Sciatic nerve (tissue), 2 donors: Measurements from ENCODE around the gene CFDP1. TPM values are rescaled to one million over a fixed set of nuclear protein-coding genes. Genes with fewer than 3 reads are reported as not detected.
"Not testable (repeated sequence)": the region's sequence is repeated elsewhere in the genome, so short reads cannot be mapped to it uniquely, and the experiment has no call there.

ENCODE experiments used
- ATAC-seq: fragments of 200-7000 bp; cut with Tn5 transposase; one replicate; pipeline ENCODE4 v1.9.1; 2020; ENCODE audit warnings: mild to moderate bottlenecking, moderate library complexity
- DNase-seq: peaks from one replicate; pipeline ENCODE4 v3.0.0-alpha.2; 2020; ENCODE audit warnings: low spot score
- intact Hi-C: fragments of 100-400 bp; cut with DNase I; formaldehyde crosslinking; loops from one replicate; pipeline ENCODE4 v1.14.2; 2022
- total RNA-seq: library from RNA; stranded (reverse); fragmentation: NEBNext Ultra II Directional; extraction: Animal tissue kit (Norgen Biotek cat#: 25700); gene quantifications from one replicate; pipeline ENCODE4 v1.2.1, GENCODE V29; 2021
- donor health status: DM: no; HTN: no; CAD: no.
- donor health status: DM: no; HTN: no; CAD: no.

CFDP1 gene
- total RNA-seq = 73.7 TPM

DNA sequence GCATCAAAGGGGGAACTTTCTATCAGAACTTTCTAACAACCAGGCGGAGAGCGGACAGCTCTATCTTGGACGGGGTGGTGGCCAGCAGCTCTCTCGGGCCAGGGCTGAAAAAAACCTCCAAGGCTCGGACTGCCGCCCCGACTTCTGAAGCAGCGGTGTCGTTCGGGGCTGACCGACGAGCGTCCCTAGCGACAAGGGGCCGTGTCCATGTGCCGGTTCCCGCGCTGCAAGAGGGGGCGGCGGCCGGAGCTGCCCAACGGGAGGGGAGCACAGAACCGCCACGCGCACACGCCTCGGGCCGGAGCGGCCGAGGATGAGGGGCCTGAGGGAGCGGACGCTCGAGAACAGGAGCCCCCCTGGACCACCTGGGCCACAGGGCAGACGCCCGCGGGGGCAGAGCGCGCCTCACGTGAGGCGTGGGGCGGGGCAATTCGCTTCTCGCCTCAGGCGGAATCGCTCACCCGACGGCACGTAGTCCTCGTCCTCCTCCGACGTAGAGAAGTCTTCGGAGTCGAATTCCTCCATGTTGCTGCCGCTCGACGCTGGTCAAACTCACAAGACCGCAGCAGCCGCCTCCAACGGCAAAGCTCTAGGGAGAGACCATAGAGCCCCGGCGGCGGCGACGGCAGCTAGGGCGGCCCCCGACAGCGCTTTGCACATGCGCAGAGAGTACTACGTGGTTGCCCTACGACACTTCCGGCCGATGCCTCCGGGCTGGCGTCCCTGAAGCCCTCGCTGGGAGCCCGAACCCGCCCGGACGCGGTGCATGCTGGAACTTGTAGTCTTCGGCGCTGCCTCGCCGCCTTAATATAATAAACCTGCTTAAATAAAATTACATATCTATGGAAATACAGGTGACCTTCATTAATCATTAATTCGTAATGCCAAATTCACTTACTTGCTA, at the start of gene CFDP1:
TSS of gene CFDP1 (minus strand) at position 676 of the 904 bp plus-strand sequence. CDS start at position 525, 151 bp downstream.
- DNase-seq (peak; percentile 98), ATAC-seq (peak; percentile 99)
- intact Hi-C loops = no loop called here

DNA sequence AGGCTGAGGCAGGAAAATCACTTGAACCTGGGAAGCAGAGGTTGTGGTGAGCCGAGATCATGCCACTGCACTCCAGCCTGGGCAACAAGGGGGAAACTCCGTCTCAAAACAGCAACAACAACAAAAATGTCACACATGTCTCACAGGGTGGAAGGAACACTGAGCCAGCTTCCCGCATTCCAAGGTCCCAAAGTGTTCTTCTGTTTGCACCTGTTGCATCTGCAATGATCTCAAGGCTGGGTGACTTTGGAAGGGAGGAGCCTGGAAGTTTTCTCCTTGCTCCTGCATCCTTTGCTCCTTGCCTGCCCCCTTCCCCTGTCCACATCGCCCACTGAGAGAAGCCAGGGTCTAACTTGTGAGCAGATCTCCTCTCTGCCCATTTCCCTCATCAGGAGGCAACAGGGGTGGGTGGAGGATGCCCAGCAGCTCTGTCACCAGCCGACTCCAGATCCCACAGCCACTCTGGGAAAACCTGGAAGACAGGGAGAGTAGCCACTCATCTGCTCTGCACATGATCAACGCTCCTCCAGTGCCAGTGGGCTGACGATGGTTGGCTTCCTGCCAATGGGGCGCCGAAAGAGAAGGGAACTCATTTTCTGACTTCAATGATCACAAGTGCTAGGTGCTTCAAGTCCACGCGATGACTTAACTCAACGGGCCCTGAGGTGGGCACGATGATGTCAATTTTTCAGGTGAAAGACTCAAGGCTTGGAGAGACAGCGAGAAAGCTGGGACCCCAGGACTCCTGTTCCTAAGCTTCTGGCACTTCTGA, 49.3 kb upstream of the CFDP1 start:
- no peak for ATAC-seq
- intact Hi-C loops = no loop called here

GRCh38 chr16:75481475-75481874, 48.2 kb upstream of the CFDP1 start:
- DNase-seq (no peak), ATAC-seq (no peak)
- intact Hi-C loops = no loop called here

More for the DNA sequence above, 49.3 kb upstream of the CFDP1 start:
- DNase-seq = no peak

DNA sequence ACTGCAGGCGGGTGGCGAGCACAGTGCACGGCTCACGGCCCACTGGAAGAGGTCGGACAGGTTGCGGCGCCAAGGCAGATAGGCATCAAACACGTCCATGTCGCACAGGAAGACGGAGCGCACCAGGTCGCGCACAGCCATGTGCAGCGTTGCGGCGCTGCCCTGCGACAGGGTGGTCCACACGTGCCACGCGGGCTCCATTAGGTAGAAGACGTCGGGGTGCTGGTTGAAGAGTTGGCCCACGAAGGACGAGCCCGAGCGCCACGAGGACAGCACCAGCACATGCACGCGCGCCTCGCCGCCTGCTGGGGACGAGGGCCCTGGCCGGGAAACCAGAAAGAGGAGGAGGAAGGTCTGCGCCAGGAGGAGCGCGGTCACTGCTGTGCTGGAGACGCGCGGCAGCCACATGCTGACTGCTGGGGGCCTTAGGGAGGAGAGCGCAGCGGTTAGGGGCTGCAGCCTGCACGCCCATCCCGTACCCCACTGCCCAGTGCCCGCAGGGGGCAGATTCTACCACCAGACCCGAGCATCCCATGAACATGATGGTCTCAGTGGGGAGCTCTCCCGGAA, 46.2 kb upstream of the CFDP1 start:
- no peak for ATAC-seq
- no peak for DNase-seq
- intact Hi-C loops = loop anchor here (5.0 kb wide), 1 partner anchor 288 kb away; no protein-coding TSS in a partner anchor

GRCh38 chr16:75478480-75479345, 45.4 kb upstream of the CFDP1 start:
- DNase-seq = no peak
- intact Hi-C loops = loop anchor here (5.0 kb wide), 1 partner anchor 289 kb away; no protein-coding TSS in a partner anchor
- no peak for ATAC-seq

- ATAC-seq (peak; percentile 32), DNase-seq (no peak)
- intact Hi-C loops = loop anchor here (5.0 kb wide), 1 partner anchor 289 kb away; no protein-coding TSS in a partner anchor
Measured at GRCh38 chr16:75477680-75478473, 44.6 kb upstream of the CFDP1 start.

DNA sequence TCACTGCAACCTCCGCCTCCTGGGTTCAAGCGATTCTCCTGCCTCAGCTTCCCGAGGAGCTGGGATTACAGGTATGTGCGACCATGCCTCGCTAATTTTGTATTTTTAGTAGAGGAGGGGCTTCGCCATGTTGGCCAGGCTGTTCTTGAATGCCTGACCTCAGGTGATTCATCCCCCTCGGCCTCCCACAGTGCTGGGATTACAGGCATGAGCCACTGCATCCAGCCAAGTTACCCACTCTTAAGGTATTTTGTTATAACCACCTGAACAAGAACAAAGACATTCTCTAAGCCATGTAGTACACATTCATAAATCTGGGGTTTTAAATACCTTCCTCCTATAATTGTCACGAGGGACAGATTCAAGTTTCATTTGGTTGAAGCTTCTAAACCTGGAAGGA, 43.5 kb upstream of the CFDP1 start:
- intact Hi-C loops = loop anchor here (5.0 kb wide), 1 partner anchor 290 kb away; no protein-coding TSS in a partner anchor
- ATAC-seq (no peak), DNase-seq (no peak)

DNA sequence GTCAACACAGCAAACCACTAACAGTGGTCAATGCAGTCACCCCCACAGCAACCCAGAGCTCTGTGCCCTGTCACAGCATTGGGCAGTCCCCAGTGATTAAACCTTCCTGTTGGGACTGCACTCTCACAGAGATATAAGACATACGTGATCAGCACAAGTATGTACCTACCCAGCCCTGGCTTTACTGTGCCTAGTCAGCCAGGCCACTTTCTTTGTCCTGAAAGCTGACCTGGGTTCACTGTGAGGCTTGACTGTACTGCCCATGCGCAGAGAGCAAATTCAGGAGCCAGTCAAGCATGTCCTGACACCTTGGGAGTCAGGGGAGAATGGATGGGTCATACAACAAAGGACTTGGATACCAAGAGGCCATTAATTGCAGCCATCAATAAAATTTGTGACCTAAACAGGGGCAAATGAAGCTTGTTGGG, 42.1 kb upstream of the CFDP1 start:
- DNase-seq = no peak
- intact Hi-C loops = loop anchor here (5.0 kb wide), 1 partner anchor 292 kb away; no protein-coding TSS in a partner anchor
- no peak for ATAC-seq

DNA sequence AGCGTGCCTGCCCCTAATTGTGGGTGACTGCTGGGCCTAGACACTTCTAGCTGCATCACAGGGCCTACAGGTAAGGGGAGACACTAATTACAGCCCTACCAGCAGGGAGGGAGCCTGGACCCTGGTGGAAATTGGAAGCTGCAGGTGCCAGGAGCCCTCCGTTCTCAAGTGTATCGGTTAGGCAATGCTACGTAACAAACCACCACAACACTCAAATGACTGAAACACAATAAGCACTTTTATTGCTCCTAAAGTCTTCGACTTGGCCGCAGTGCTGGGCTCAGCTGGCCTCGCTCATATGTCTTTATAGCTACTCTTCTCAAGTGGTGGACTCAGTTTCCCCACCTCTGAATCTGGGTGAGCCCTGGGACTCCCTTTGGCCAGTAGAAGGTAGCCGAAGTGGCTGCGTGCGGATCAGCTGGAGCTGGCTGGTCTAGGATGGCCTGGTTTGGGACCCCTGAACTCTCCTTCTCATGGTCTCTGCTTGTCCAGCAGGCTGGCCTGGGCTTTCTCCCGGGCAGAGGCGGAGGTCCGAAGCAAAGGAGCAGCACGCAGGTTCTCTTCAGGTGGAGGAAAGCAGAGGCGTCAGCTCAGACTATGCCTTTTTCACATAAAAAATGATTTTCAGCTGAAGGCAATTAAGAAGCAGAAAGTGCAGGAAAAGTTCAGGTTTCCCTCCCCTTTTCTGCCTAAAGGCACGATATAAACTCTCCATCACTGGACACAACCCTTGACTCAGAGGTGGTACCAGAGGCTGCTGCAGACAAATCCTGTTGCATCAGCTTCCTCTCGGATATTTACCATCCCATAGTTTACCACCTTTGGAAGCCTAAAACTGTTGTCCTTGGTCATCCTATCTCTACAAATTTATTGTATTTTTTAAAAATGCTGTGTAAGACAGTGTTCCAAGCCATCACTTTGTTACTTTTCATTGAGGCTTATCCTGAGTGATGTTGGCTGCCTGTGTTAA, 39.9 kb upstream of the CFDP1 start:
- no peak for ATAC-seq
- DNase-seq = no peak
- intact Hi-C loops = no loop called here

DNA sequence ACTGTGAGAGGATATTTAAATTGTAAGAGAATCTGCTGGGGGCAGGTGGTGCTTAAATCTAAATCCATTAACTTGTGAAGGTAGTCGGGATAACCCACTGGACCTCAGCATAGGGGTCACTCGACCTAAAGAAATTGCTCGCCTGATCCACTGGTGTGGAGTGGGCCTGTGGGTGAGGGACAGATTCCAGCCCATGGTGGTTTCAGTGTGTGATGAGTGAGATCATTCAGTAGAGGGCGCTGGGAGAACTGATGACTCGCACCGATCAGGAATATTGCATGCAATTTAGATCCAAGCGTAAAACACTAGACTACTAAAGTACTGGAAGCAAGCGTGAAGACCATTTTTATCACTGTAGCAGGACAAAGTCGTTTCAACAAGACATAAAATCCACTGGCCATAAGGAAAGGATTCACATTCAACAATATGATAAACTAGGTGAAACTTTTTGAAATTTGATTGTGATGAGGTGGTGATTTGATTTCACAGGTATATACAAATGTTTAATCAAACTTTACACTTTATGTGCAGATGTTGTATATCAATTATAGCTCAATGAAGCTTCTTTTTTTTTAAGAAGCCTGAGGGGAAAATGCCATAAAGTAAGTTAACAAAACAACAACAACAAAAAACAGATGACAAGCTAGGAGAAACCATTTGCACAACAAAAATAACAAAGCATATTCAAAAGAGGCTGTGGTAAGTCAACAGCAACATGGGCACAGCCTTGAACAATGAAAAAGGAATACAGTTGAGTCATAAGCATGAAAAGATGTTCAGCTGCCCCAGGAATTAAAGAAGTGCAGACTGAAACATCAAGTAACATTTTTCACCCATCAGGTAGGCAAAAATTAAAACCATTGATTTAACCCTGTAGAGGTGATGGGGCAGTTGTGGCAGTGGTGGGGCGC, 38.7 kb upstream of the CFDP1 start:
- DNase-seq = peak; percentile 66
- intact Hi-C loops = no loop called here
- ATAC-seq = peak; percentile 94

GRCh38 chr16:75466760-75467159, 33.5 kb upstream of the CFDP1 start:
- intact Hi-C loops = no loop called here
- ATAC-seq = no peak
- DNase-seq = no peak

DNA sequence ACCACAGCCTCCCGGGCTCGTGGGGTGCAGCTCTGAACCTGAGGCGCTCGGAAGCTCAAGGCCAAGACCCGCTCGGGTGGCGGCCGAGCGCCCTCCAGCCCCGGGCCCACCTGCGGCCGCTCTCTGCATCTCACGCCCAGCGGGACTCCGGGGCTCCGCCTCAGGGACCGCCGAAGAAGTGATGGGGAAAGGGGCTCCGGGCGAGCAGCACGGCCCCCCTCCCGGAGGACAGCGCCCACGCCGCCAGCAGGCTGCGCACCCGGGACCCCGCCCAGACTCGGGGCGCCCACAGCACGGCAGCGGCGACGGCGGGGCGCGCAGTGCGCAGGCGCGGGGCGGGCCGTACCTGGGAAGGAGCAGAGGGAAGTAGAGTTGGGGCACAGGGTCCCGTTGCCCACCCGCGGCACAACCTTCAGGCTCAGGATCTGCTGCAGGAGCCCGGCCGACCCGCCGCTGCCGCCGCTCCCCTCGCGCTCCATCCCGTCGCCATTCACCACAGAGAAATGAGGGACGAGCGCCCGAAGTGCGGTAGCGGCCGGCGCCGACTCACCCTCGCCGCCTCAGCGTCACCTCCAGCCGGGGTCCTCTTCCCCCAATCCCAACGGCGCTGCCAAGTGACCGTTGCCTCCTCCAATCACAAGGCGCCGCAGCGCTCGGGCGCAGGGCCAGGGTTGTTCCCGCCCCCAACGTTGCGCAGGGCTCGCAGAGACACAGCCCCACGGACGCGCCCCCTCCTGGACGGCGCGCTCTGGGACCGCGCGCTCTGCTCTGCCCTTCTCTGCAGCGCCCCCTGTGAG, 31.0 kb upstream of the CFDP1 start, which contains the start of gene TMEM170A:
TSS of gene TMEM170A (minus strand) at position 568 of the 797 bp plus-strand sequence. CDS start at position 479, 89 bp downstream.
- peak; percentile 100 for DNase-seq
- intact Hi-C loops = no loop called here
- peak; percentile 99 for ATAC-seq

- ATAC-seq = peak; percentile 2
- DNase-seq, intact Hi-C loops: not testable (repeated sequence)
Measured at GRCh38 chr16:75463389-75464121, 30.3 kb upstream of the CFDP1 start.

DNA sequence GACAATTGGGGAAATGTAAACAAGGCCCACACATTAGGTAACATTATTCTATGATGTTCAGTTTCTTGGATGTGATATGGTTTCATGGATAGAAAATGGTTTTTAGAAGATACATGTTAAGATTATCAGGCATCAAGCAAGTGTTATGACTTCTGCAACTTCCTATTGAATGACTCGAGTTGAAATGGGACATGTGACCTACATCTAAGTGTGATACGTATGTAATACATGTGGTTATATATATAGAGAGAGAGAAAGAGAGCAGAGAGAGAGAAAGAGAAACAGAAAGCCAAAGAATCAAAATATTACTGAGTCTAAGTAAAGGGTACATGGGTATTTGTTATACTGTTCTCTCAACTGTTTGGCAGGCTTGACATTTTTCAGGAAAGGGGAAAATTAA, 29.5 kb upstream of the CFDP1 start:
- no peak for DNase-seq
- intact Hi-C loops = no loop called here
- ATAC-seq = no peak
